Glomerular visceral epithelial cell (primary cell): ENCODE measurements around the gene CLIC3.

Experiments
- DNase-seq: peaks from one replicate; pipeline ENCODE4 v3.0.0-alpha.2; 2016; ENCODE audit errors: extremely low spot score

The CLIC3 gene

DNA sequence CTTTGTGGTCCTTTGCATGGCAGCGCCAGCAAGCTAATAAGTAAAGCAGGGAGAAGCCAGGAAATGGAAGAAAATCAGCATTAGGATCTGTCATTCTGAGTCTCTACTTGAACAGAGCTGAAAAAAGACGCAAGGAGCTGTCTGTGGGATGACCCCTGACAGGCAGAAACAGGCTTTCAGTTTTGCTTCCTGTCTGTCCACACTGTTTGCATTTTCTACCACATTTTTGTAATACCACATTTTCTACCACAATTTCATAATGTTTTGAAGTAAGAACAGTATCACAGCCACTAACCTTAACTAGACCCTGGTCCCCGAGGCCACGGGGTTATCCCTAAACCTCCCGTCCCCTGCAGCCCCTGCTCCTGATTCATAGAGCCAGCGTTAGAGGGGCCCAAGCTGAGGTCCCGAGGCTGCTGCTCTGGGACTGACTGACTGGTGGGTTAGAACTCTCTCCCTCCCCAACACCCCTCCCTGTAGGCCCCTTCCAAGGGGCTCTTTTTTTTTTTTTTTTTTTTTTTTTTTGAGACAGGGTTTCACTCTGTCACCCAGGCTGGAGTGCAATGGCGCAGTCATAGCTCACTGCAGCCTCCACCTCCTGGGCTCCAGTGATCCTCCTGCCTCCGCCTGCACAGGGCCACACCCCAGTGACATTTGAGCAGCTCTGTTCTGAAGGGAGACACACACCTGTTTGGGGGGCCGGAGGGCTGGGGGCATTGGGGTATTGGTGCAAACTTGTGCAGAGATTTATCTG is 4.0 kb upstream of the CLIC3 start:
- no peak for DNase-seq

DNA sequence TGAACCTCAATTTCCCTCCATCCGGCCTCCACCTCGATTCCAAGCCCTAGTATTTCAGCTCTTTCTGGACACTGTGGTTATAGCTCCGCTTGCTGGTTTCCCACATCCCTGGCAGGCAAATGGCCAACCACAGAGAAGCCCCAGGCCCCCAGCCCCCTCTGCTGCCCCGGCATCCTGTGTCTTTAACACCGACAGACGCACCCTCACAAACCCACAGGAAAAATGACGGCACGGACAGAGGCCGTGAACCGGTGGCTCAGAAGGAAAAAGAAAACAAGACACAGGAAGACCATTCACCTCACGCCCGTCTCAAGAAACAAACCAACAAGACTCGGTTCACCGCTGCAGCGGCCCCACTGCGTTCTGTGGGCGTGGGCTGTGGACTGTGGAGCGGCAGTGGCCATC is 1.5 kb upstream of the CLIC3 start:
- peak; percentile 52 for DNase-seq

DNA sequence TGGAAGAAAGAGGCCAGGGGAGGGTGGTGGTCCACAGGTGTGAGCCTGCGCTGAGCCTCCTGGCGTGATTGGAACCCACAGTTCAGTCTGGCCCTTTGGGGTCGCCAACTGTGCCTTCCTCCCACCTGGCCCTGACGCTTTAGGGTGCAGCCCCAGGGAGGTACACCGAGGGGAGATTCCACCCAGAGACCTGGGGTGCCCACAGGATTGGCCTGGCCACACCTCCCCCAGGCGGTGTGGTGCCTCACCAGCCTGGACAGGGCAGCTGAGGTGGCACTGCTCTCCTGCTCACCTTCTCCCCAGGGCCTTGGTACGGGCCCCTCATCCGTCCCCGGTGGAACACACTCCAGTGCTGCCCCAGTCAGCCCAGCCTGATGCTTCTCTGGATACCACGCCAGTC is 1.0 kb upstream of the CLIC3 start:
- DNase-seq: no peak

DNA sequence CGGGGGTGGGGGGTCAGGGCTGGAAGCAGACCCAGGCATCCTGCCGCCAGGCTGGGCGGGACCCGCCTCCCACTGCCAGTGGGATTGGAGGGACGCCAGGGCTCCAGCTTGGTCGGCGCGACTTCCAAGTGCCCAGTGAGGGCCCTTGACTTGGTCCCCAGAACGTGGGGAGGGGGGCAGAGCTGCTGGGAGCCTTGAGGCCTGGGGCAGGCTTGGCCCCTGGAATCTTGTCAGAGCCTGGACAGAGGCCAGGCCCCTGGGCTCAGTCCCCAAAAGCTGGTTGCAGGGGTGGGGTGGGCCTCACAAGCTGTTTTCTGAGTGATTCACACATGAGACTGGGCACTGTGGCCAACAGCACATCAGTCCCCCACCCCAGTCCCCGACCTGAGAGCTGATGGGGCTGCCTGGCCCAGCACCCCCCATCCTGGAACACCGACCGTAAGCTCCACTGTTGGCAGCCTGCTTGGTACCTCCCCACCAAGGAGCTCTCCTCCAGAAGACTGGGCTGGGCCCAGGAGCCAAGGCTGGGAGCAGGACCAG is 526 bp downstream of the CLIC3 start:
- no peak for DNase-seq

DNA sequence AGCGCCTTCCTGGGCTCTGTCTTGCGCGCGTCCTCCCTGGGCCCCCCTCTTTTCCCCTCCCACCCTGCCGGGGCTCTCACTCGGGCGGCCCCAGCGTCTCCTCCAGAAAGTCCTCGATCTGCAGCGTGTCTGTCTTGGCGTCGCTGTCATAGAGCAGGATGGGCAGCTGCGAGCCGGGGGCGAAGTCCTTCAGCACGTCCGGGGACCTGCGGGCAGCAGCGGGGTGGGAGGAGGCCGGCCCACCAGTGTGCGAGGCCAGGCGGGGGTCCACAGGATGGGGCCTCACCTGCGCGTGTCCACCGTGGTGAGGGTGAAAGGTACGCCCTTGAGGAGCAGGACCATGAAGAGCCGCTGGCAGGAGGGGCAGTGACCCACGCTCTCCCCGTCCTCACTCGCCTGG is 1.0 kb downstream of the CLIC3 start:
- DNase-seq: no peak

DNA sequence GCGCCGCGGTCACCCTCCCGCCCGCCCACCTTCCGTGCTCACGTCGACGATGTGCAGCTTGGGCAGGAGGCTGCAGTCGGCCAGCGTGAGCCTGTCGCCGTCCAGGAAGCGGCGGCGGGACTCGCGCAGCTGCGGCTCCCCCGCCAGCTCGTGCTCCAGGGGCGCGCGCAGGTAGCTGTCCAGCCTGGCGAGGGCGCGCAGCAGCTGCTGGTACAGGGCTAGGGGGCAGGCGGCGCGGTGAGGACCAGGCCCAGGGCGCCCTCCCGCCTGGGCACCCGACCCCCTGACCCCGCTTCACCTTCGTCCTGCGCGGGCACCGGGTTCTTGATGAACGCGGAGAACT is 1.5 kb downstream of the CLIC3 start:
- no peak for DNase-seq

DNA sequence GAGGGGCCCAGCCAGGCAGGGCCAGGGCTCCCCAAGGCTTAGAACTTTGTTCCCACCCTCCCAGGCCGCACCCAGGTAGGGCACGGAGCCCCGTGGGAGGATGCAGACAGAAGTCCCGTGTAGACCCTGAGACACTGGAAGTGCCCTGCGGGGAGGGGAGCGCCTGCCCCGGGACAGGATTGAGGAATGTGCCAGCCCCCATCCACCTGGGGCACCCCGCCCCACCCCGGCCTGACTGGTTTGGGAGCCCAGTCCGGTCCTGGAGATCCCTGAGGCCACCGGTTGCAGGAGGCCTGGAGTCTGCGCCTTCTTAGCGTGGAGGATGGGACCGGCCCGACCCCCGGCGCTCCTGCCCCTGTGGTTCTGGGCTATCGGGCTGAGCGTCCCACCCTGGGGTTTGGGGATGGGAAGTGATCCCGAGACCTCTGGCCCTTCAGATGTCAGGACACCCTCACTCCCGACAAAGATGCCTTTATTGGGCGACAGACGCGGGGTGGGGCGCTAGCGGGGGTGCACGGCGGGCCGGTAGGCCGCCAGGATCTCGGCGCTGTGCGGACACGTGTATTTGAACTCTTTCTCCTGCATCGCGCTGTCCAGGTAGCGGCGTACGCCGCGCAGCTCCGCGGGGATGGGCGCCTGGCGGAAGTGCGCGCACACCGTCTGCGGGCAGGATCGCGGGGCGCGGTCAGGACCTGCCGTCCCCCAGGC is 2.0 kb downstream of the CLIC3 start:
- no peak for DNase-seq

DNA sequence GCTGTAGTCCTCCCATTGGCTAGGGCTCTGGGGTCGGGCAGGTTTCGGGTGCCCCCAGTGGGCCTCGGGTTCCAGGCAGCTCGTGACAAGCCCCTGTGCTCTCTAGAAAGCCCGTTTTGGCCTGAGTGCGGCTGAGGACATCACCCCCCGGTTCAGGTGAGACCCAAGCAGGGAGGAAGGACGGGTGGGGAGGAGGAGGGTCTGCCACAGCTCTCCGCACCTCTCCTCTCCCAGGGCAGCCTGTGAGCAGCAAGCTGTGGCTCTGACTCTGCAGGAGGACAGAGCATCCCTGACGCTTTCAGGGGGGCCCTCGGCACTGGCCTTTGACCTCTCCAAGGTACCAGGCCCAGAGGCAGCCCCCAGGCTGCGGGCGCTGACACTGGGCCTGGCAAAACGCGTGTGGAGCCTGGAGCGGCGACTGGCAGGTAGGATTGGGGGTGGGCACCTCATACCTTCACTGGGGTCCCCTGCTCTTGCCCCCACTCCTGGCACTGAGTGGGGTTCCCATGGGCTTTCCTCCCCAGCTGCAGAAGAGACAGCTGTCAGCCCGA is 3.5 kb downstream of the CLIC3 start:
- DNase-seq: no peak

DNA sequence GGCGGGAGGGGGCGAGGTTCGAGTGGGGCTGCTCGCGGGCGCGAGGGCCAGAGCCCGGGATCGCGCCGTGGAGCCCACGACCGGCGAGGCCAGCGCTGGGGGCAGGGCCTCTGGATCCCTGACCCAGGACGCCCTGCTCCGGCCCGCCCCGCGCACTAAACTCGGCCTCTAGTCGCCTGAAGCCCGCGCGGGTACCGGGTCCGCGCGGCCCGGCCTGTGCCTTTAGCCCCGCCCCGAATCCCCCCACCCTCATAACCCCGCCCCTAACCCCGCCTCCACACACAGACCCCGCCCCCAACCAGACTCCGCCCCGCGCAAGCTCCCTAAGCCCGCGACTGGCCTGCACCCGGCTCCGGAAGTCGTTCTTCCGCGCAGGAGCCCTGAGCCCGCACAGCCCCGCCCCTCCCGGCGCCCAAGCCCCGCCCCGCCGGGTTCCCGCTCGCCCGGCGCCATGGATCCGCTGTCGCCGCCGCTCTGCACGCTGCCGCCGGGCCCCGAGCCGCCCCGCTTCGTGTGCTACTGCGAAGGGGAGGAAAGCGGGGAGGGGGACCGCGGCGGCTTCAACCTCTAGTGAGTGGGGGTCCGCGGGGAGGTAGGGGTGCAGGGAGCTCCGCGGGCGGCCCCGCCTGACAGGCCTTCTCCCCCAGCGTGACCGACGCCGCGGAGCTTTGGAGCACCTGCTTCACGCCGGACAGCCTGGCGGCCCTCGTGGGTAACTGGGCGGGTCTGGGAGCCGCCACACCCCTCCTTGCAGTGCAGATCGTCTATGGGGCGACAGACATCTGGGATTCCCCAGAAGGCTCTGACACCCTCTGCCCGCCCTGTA is 4.2 kb downstream of the CLIC3 start, which contains the start of gene PAXX:
PAXX (plus strand) TSS at position 430 of the 826 bp plus-strand sequence; CDS start at position 452, 22 bp downstream.
- DNase-seq: peak; percentile 94

DNA sequence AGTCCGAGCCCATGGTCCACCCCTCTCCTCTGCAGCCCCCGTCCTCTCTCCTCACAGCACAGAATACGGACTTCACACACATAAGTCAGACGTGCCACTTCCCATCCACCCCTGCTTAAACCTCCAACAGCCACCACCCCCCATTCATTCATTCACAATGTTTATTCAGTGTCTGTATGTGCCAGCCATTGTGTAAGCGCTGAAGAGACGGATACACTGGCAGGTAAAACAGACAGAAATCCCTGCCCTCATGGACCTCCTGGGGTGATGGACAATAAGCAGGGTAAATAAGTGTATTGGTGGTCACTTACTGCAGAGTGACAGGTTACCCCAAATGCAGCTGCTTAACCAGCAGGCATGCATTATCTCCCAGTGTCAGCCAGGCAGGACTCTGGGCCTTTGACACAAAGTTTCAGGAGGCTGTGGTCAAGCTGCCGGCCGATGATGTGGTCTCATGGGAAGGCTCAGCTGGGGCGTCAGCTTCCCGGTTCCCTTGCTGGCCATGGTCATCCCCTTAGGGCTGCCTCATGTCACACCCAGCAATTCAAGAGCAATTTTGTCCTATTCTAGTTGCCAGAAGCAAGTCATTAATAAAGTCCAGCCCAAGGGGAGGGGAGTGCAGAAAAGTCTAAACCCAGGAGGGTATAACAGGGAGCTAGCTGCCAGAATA is 6.0 kb downstream of the CLIC3 start:
- no peak for DNase-seq

DNA sequence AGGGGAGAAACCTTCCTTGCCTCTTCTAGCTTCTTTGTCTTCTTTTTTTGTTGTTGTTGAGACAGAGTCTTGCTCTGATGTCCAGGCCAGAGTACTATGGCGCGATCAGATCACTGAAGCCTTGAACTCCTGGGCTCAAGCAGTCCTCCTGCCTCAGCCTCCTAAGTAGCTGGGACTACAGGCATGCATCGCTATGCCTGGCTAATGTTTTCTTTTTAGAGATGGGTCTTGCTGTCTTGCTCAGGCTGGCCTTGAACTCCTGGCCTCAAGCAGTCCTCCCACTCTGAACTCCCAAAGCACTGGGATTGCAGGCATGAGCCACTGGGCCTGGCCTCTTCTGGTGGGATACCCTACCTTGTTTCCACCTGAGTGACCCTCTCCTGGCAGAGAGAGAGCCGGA is 7.5 kb downstream of the CLIC3 start:
- DNase-seq: no peak

DNA sequence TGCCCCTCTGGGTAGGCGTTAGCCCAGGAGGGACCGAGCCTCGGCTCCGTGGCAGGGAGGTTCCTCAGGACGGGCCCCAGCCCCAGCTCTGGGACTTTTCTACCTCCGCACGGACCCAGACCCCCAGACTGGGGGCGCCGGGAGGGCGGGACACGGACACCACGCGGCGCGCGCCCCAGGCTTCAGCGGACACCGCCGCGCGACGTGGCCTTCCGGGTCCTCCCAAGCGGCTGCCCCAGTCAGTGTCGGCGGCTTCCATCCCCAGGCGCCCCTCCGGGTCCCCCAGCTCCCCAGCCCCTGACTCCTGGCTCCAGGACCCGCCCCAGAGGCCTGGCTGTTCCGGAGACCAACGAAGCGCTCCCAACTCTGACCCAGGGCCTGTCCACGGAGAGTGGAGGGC is 10.5 kb downstream of the CLIC3 start:
- no peak for DNase-seq

DNA sequence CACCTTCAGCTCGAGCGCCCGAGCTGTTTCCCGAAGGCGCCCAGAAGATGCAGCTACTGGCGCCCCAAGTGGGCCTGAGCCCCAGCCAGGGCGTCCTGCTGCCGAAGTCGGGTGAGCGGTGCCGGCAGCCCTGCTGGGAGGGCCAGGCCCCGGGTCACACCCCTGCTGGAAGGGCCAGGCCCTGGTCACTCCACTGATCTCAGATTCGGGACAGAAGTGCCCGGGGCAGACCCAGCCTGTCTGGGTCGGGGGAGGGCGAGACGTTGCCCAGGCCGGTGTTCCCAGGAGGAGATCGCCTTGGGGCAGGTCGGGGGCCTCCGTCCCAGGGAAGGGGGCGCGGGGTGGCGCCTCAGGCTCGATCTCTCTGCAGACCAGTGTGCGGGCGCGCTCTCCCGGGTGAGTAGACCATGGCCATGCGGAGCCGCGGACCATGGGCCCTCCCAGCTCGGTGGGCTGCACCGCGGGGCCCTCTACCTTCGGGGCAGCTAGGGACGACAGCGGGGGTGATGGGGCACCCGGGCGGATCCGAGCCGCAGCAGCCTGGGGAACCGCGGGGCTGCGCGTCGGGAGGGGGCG is 11.3 kb downstream of the CLIC3 start:
- DNase-seq: no peak

DNA sequence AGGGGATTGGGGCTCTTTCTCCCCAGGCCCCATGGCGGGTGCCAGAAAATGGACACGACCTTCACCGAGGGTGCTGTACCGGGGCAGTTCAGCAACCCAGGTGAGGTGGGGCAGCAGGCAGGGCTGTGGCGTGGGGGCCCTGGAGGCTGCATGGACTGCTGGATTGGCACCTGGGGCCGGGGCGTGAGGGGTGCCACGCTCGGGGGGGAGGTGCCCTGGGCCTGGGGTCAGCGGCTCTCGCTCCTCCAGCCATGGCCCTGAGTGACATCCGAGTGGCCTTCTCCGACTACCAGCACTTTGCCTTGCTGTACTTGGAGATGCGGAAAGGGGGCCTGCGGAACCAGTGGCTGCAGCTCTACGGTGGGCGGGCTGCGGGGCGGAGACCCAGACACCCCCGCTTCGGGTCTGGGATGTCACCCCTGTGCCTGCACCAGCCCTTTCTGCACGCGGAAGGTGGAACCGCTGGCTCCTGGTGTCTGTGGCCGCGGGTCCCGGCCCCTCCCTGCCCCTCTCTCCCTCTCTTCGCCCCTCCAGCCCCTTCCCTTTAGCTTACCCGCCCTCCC is 11.8 kb downstream of the CLIC3 start:
- DNase-seq: no peak

DNA sequence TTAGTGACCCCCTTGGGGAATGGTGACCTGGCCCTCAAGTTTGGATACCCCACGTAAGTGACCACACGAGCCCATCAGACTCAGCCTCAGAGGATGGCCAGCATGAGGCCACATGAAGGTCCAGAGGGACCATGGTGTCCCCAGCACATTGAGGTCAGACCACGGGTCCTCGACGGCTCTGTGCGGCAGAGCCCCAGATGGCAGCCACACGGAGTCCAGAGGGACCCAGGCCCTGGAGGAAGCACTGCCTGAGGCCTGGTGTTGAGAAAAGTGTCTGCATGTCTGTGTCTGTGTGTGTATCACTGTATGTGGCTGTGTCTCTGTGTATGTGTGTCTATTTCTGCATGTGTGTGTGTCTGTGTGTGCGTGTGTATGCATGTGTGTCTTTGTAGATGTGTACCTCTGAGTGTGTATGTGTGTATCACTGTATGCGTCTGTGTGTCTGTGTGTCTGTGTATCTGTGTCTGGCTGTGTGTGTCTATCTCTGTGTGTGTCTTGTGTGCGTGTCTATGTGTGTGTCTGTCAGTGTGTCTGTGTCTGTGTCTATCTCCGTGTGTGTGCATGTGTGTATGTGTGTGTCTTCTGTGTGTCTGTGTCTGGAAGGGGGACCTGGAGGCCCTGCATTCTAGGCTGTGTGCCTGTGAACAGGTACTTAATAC is 12.6 kb downstream of the CLIC3 start:
- DNase-seq: no peak

DNA sequence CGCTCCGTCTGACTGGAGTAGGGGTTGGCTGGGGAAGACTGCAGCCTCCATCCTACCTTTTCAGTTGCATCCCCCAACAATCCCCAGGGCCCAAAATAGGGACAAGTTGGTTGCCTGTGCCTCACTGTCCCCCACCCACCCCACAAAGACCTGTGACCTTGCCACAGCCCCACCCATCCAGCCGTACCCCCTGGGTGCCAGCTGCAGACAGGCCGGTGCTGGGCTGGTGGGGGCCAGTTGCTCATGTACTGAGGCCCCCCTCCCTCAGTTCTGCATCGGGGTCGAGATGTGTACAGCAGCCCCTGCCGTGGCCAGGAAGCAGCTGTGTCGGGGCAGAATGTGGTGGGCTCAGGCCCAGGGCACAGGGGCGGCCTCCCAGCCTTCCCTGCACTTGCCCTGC is 13.2 kb downstream of the CLIC3 start:
- DNase-seq: no peak

DNA sequence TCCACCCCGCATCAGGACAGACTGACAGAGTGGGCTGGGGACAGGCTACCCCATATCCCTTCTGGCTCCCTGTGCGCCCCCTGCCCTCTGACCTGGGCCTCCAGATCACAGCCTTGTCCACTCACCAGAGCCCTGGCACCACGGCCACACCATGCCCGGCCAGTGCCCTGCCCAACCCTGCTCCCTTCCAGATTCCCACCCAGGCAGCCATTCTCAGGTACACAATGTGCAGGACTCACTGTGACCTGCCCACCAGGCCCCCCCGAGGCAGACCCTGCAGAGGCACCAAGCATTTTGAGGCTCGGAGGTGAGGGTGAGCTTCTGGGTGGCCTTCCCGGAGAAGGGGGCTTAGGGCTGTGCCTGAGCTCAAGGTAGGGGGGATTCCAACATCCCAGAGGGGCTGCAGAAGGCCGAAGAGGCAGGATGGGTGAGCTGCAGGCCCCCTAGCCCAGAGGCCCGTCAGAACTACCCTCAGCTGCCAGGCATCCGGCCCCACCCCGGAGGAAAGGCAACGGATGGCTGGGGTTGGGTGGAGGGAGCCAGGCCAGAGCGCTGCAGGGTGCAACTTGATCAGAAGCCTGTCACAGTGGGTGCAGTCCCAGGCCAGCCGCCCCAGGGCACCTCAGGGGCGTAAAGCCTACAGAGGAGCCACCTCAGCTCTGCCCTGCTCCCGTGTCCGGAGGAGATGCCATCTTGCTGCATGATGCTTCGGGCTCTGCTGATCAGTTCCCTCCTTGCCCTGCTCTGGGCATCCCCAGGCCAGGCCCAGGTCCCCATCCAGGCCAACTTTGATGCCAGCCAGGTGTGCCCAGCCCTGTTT is 13.9 kb downstream of the CLIC3 start, which contains the start of gene LCNL1:
LCNL1 (plus strand) TSS at position 762 of the 820 bp plus-strand sequence. CDS start 594 bp downstream, outside the sequence.
- no peak for DNase-seq

DNA sequence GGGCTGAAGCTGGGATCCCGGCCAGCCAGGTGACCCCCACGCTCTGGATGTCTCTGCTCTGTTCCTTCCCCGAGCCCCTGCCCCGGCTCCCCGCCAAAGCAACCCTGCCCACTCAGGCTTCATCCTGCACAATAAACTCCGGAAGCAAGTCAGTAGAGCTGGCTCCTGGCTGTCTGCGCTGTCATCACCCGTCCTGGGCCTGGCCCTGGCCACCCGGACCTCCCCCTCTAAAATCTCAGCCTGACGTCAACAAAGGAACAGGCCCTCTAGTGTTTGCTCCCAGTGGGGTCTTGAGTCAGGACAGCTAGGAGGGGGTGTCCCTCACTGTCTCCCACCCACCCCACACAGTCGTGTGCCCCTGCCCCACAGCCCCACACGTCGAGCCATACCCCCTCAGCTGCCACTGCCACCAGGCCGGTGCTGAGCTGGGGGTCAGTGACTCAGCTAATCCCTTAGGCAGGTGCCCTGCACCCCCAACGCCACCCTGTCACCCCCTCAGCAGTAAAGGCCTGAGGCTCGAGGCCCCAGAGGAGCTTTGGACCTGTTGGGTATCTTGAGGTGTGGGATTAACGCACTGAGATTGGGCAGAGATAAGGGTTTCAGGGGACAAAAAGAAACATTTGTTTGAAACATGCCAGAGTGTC is 14.7 kb downstream of the CLIC3 start:
- no peak for DNase-seq
